HCT116 (cell line): ENCODE results near the gene PIP4P1.

ENCODE experiments used
- CTCF ChIP-seq, 3 experiments: fragments of 200-600 bp in 1 of 3; sonication (generic) in 1 of 3; IDR thresholded peaks in 2 of 3; conservative IDR thresholded peaks in 1 of 3; 2 replicates each; pipeline ENCODE4 v1.5.1; 2012 to 2017; ENCODE audit warnings: low read depth in 2 of 3, low read length in 2 of 3, antibody characterized with exemption in 1 of 3, borderline replicate concordance in 1 of 3, control low read depth in 1 of 3, mild to moderate bottlenecking in 1 of 3, mixed read lengths in 1 of 3, mixed run types in 1 of 3, moderate library complexity in 1 of 3; ENCODE audit not compliant: insufficient read depth in 1 of 3
- EGR1 ChIP-seq: IDR thresholded peaks from 2 replicates; pipeline ENCODE4 v1.6.1; 2012; ENCODE audit warnings: low read depth
- EZH2 ChIP-seq: fragments of 200-600 bp; sonication (generic); IDR thresholded peaks from 2 replicates; pipeline ENCODE4 v1.6.1; 2017; ENCODE audit warnings: antibody characterized with exemption, mixed run types
- POLR2A ChIP-seq: IDR thresholded peaks from 2 replicates; pipeline ENCODE4 v1.7.0; 2011; ENCODE audit warnings: borderline replicate concordance; ENCODE audit not compliant: insufficient read depth, insufficient read length; ENCODE audit errors: extremely low read depth
- POLR2AphosphoS5 ChIP-seq: IDR thresholded peaks from 2 replicates; pipeline ENCODE4 v1.6.1; 2011; ENCODE audit warnings: mild to moderate bottlenecking, low read depth, low read length, moderate library complexity
- REST ChIP-seq: IDR thresholded peaks from 2 replicates; pipeline ENCODE4 v1.6.1; 2012; ENCODE audit warnings: low read depth
- YY1 ChIP-seq: IDR thresholded peaks from 2 replicates; pipeline ENCODE4 v1.6.1; 2011; ENCODE audit warnings: low read length, low read depth, moderate library complexity, mild to moderate bottlenecking; ENCODE audit not compliant: insufficient replicate concordance; ENCODE audit errors: extremely low read depth
- ZBTB33 ChIP-seq: IDR thresholded peaks from 2 replicates; pipeline ENCODE4 v1.6.1; 2011; ENCODE audit warnings: mild to moderate bottlenecking, low read length, moderate library complexity; ENCODE audit not compliant: insufficient replicate concordance; ENCODE audit errors: extremely low read depth

GRCh38 chr14:20485900-20486299 lies 24.7 kb upstream of the PIP4P1 start:
- no peak for TF ChIP-seq POLR2A
- no peak for TF ChIP-seq CTCF (IDR thresholded peaks at IDR 0.05 in 2 of 3, conservative IDR thresholded peaks at IDR 0.05 in 1 of 3; ENCODE audit: borderline replicate concordance in 1 of 3, insufficient read depth in 1 of 3, low read depth in 2 of 3, low read length in 2 of 3)
- TF ChIP-seq ZBTB33: no peak
- no peak for TF ChIP-seq REST
- no peak for TF ChIP-seq EZH2
- no peak for TF ChIP-seq EGR1
- no peak for TF ChIP-seq YY1
- no peak for TF ChIP-seq POLR2AphosphoS5
